Measurements from ENCODE around the gene STPG4. TPM values are rescaled to one million over a fixed set of nuclear protein-coding genes. Genes with fewer than 3 reads are reported as not detected.

Gene STPG4
- total and polyA plus RNA-seq, 2 experiments from 2014 or later, result not detected

DNA sequence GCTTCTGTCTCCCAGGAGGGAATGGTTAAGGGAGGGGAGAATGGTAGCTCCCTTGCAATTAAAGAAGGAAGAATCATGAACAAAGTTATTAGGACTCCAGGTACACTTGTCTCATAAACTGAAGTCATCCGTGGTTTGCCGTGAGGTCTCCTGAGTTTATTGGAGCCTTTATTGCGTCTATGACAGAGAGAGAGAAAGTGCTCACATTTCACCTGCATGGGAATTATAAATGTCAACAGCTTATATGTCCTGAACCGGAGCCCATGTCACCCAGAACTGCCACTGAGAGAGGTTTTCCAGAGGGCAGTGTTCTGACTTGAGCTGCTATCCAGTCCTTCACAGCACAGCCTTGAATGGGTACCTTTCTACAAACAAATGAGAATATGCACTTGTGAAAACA lies 104.3 kb downstream of the STPG4 start:
- Histone ChIP-seq H3K9ac (no peak overlapping the region), H2AFZ (no peak overlapping the region), H3K9me2 (ENCODE audit: insufficient read depth) (no peaks in the 10 kb centered on the region), H3K27ac (no peak overlapping the region), H3K4me1 (ENCODE audit: insufficient read depth) (peaks cover 1% of the 10 kb centered on the region), H3K9me3 (ENCODE audit: low read depth) (no peaks in the 10 kb centered on the region), H3K79me2 (ENCODE audit: insufficient read depth) (no peaks in the 10 kb centered on the region), H3K27me3 (replicated peaks; ENCODE audit: insufficient read depth) (no peaks in the 10 kb centered on the region), H3K36me3 (ENCODE audit: low read depth) (peaks cover 38% of the 10 kb centered on the region), H3K4me2 (ENCODE audit: unreplicated experiment) (no peak overlapping the region), H4K20me1 (ENCODE audit: insufficient read depth) (no peaks in the 10 kb centered on the region), H3F3A (ENCODE audit: insufficient read depth) (peaks cover 22% of the 10 kb centered on the region; the same call in 1 of the 2 replicates), H3K4me3 (no peak overlapping the region)
- TF ChIP-seq EZH2 (IDR thresholded peaks at IDR 0.05; ENCODE audit: insufficient read depth, poor library complexity, severe bottlenecking) (no peak), EZH2phosphoT487 (IDR thresholded peaks at IDR 0.05; ENCODE audit: insufficient read depth, low read depth) (no peak)
- no peak for DNase-seq
- WGBS, 2 experiments (ENCODE audit: low coverage in 1 of 2, low lambda C conversion rate in 2 of 2, missing lambda C conversion rate in 2 of 2), result 85% methylated on average over 4 of the region's 4 CpGs
- in situ Hi-C loops (cut with MboI), result no loop called here

DNA sequence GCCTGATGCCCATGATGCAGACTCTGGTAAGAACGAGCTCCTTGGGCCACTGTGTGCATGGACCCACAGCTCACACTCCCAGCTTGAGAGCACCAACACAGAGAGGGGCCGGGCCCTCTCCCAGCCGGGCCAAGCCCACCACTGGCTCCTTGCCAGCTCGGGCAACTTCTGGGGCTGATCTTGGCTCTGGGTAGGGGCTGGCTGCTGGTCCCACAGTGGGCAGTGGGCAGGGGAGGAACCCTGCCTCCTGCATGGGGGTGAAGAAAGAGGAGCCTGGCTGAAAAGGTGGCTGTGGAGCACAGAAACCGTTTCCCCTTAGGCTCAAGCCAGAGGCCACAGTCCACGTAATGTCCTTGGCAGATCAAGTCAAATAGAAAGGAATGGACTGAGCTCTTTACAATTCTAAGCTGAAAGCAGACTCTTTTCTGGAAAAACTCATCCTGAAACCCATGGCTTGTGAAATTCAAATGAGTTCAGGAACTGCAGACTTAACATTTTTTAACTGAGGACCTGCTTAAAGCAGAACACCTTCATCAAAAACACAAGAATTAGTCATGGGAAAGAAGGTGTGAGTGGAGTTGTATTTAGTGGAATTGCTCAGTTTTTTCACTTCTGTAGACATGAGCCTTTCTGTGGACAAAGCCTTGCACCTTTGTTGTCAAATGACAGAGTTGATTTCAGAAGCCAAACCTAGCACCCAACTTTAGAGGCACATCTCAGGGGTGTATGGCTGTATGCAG lies 104.9 kb downstream of the STPG4 start:
- no peak for DNase-seq
- H3F3A ChIP-seq (ENCODE audit: insufficient read depth), result peaks cover 18% of the 10 kb centered on the region; the same call in 1 of the 2 replicates
- no peak overlapping the region for H3K4me2 ChIP-seq (ENCODE audit: unreplicated experiment)
- H3K9ac ChIP-seq, result no peak overlapping the region
- H3K36me3 ChIP-seq (ENCODE audit: low read depth), result peaks cover 38% of the 10 kb centered on the region
- in situ Hi-C loops (cut with MboI), result no loop called here
- H3K27ac ChIP-seq, result no peak overlapping the region
- H3K4me1 ChIP-seq (ENCODE audit: insufficient read depth), result no peaks in the 10 kb centered on the region
- no peaks in the 10 kb centered on the region for H4K20me1 ChIP-seq (ENCODE audit: insufficient read depth)
- H3K9me2 ChIP-seq (ENCODE audit: insufficient read depth), result no peaks in the 10 kb centered on the region
- no peak overlapping the region for H3K4me3 ChIP-seq
- H2AFZ ChIP-seq, result no peak overlapping the region
- 93 to 97% methylated on average over 6 of the region's 6 CpGs for WGBS, 2 experiments (ENCODE audit: low coverage in 1 of 2, low lambda C conversion rate in 2 of 2, missing lambda C conversion rate in 2 of 2)
- no peak for TF ChIP-seq EZH2phosphoT487 (IDR thresholded peaks at IDR 0.05; ENCODE audit: insufficient read depth, low read depth)
- TF ChIP-seq EZH2 (IDR thresholded peaks at IDR 0.05; ENCODE audit: insufficient read depth, poor library complexity, severe bottlenecking), result no peak
- H3K27me3 ChIP-seq (replicated peaks; ENCODE audit: insufficient read depth), result no peaks in the 10 kb centered on the region
- H3K9me3 ChIP-seq (ENCODE audit: low read depth), result no peaks in the 10 kb centered on the region
- H3K79me2 ChIP-seq (ENCODE audit: insufficient read depth), result no peaks in the 10 kb centered on the region

DNA sequence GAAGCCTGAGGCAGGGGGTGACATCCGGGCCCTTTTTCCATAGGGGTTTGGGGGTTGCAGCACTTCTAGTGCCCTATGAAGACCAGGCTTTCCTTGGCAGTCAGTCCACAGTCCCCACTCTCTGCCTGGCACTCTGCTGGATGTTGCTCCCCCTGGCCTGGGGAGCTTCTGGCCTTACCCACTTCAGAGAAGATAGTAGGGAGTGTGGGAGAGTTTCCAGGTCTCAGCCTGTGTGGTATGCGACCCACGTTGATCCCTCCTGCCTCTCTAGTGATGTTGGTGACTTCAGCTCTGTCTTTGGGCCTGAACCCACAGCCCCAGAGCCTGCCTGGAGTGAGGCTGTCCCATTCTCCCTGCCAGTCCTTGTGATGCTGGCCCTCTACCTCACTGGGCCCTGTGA lies 105.6 kb downstream of the STPG4 start:
- Histone ChIP-seq H3K4me1 (ENCODE audit: insufficient read depth) (no peaks in the 10 kb centered on the region), H3K9me3 (ENCODE audit: low read depth) (no peaks in the 10 kb centered on the region), H4K20me1 (ENCODE audit: insufficient read depth) (no peaks in the 10 kb centered on the region), H3K27me3 (replicated peaks; ENCODE audit: insufficient read depth) (no peaks in the 10 kb centered on the region), H2AFZ (no peak overlapping the region), H3K79me2 (ENCODE audit: insufficient read depth) (no peaks in the 10 kb centered on the region), H3K4me2 (ENCODE audit: unreplicated experiment) (no peak overlapping the region), H3K4me3 (no peak overlapping the region), H3K27ac (no peak overlapping the region), H3K36me3 (ENCODE audit: low read depth) (peaks cover 38% of the 10 kb centered on the region), H3F3A (ENCODE audit: insufficient read depth) (peaks cover 11% of the 10 kb centered on the region; the same call in 1 of the 2 replicates), H3K9ac (no peak overlapping the region), H3K9me2 (ENCODE audit: insufficient read depth) (no peaks in the 10 kb centered on the region)
- no peak for DNase-seq
- in situ Hi-C loops (cut with MboI), result no loop called here
- WGBS, 2 experiments (ENCODE audit: low coverage in 1 of 2, low lambda C conversion rate in 2 of 2, missing lambda C conversion rate in 2 of 2), result 97 to 100% methylated on average over 3 of the region's 3 CpGs
- TF ChIP-seq EZH2phosphoT487 (IDR thresholded peaks at IDR 0.05; ENCODE audit: insufficient read depth, low read depth), result no peak
- no peak for TF ChIP-seq EZH2 (IDR thresholded peaks at IDR 0.05; ENCODE audit: insufficient read depth, poor library complexity, severe bottlenecking)

DNA sequence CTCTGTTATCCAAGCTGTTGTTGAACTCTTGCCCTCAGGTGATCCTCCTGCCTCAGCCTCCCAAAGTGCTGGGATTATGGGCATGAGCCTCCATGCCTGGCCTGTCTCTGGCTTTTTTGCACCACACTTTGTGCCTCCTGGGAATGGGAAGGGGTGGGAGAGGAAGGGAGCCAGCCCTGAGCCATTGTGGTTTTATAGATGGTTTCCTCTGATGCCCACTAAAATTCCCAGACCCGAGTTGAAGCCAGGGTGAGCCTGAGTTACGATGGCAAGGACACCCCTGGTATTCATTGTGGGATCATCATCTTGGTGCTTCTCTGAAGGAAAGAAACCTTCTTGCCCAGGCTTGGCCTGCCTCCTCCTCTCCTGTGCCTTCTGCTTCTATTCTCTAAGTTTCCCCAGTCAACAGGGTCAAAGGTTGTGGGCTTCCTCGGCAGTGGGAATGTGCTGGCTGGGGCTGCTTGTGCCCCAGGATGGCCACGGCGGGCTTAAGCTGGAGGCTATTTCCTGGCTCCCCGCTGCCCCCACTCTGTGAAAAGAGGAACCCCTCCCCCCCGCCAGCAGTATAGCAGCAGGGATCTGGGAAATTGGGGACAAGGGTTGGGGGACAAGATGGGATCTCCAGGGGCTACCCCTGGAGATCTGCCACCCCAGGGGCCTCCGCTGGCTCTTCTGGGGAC lies 106.2 kb downstream of the STPG4 start:
- Histone ChIP-seq H3F3A (ENCODE audit: insufficient read depth) (peaks cover 11% of the 10 kb centered on the region; the same call in 1 of the 2 replicates), H3K4me2 (ENCODE audit: unreplicated experiment) (no peak overlapping the region), H3K36me3 (ENCODE audit: low read depth) (peaks cover 35% of the 10 kb centered on the region), H3K4me3 (no peak overlapping the region), H3K27me3 (replicated peaks; ENCODE audit: insufficient read depth) (no peaks in the 10 kb centered on the region), H2AFZ (no peak overlapping the region), H3K9ac (no peak overlapping the region), H3K9me3 (ENCODE audit: low read depth) (no peaks in the 10 kb centered on the region), H4K20me1 (ENCODE audit: insufficient read depth) (no peaks in the 10 kb centered on the region), H3K27ac (no peak overlapping the region), H3K4me1 (ENCODE audit: insufficient read depth) (peaks cover 3% of the 10 kb centered on the region), H3K9me2 (ENCODE audit: insufficient read depth) (no peaks in the 10 kb centered on the region), H3K79me2 (ENCODE audit: insufficient read depth) (no peaks in the 10 kb centered on the region)
- DNase-seq, result no peak
- TF ChIP-seq EZH2 (IDR thresholded peaks at IDR 0.05; ENCODE audit: insufficient read depth, poor library complexity, severe bottlenecking) (no peak), EZH2phosphoT487 (IDR thresholded peaks at IDR 0.05; ENCODE audit: insufficient read depth, low read depth) (no peak)
- WGBS, 2 experiments (ENCODE audit: low coverage in 1 of 2, low lambda C conversion rate in 2 of 2, missing lambda C conversion rate in 2 of 2), result 81 to 84% methylated on average over 8 of the region's 8 CpGs
- in situ Hi-C loops (cut with MboI), result no loop called here

All from GM23248 (cell line).